ENCODE data around the gene SLC24A3.

DNA sequence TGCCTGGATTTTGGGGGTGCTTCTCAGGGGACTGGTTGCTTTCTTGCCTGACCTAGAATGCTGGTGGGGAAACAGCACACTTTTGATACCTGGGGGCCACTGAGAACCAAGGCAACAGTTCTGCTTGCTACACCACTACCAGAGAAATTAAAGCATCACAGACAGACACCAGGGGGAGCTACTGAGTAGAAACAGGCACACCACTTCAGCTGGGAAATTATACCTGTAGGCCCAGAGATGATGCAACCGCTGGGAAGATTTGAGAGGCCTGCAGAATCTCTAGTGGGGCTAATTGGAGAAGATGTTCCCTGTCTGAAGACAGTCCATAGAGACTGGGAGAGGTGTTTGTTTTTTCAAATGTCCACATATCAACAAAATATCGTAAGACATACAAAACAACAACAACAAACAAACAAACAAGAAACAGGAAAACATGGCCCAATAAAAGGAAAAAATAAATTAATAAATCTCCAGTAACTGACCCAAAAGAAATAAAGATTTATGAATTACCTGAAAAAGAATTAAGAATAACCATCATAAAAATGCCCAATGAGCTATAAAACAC, 416.2 kb downstream of the SLC24A3 start:
- TF ChIP-seq, protein P1, sequence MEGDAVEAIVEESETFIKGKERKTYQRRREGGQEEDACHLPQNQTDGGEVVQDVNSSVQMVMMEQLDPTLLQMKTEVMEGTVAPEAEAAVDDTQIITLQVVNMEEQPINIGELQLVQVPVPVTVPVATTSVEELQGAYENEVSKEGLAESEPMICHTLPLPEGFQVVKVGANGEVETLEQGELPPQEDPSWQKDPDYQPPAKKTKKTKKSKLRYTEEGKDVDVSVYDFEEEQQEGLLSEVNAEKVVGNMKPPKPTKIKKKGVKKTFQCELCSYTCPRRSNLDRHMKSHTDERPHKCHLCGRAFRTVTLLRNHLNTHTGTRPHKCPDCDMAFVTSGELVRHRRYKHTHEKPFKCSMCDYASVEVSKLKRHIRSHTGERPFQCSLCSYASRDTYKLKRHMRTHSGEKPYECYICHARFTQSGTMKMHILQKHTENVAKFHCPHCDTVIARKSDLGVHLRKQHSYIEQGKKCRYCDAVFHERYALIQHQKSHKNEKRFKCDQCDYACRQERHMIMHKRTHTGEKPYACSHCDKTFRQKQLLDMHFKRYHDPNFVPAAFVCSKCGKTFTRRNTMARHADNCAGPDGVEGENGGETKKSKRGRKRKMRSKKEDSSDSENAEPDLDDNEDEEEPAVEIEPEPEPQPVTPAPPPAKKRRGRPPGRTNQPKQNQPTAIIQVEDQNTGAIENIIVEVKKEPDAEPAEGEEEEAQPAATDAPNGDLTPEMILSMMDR (conservative IDR thresholded peaks at IDR 0.05), result peak; percentile 82
- no peak for TF ChIP-seq EZH2 (IDR thresholded peaks at IDR 0.05; ENCODE audit: low read depth)

Measured in PC-9 (cell line).